HG03469 (cell line): ENCODE measurements around the gene TMEM222.

Source experiments
- ATAC-seq: cut with Tn5 transposase; IDR thresholded peaks from one replicate; pipeline ENCODE4 v1.9.1; 2021; ENCODE audit warnings: mild to moderate bottlenecking, moderate library complexity, moderate number of reproducible peaks; ENCODE audit not compliant: unreplicated experiment

TMEM222 gene

GRCh38 chr1:27357281-27358037 is 35.5 kb downstream of the TMEM222 start:
- ATAC-seq: no peak

- no peak for ATAC-seq
These were observed 36.3 kb downstream of the TMEM222 start for GRCh38 chr1:27358038-27358927.

- no peak for ATAC-seq
These were observed 37.0 kb downstream of the TMEM222 start for GRCh38 chr1:27358928-27359313.

- ATAC-seq: no peak
These were observed 37.8 kb downstream of the TMEM222 start for GRCh38 chr1:27359822-27360158.

GRCh38 chr1:27360159-27361043 is 38.4 kb downstream of the TMEM222 start:
- ATAC-seq: no peak

GRCh38 chr1:27361044-27361402 is 39.1 kb downstream of the TMEM222 start:
- ATAC-seq: no peak

GRCh38 chr1:27361553-27361952 is 39.6 kb downstream of the TMEM222 start:
- ATAC-seq: no peak

GRCh38 chr1:27363766-27364695 is 42.1 kb downstream of the TMEM222 start:
- no peak for ATAC-seq

- no peak for ATAC-seq
These were observed 42.9 kb downstream of the TMEM222 start for GRCh38 chr1:27364696-27365371.

- no peak for ATAC-seq
These were observed 43.6 kb downstream of the TMEM222 start for GRCh38 chr1:27365372-27366112.

GRCh38 chr1:27366113-27366410 is 44.1 kb downstream of the TMEM222 start:
- peak; percentile 34 for ATAC-seq

GRCh38 chr1:27366411-27367159 is 44.6 kb downstream of the TMEM222 start, which contains the start of gene MAP3K6:
Gene MAP3K6 (minus strand): TSS chr1:27366961. CDS start chr1:27366597, 364 bp downstream.
- ATAC-seq: peak; percentile 26

GRCh38 chr1:27367160-27367650 is 45.2 kb downstream of the TMEM222 start:
- ATAC-seq: no peak

GRCh38 chr1:27368869-27369582 is 47.1 kb downstream of the TMEM222 start:
- ATAC-seq: no peak

- ATAC-seq: no peak
These were observed 50.3 kb downstream of the TMEM222 start for GRCh38 chr1:27372022-27372807.

- no peak for ATAC-seq
These were observed 51.1 kb downstream of the TMEM222 start for GRCh38 chr1:27372808-27373690.
